Measurements from ENCODE around the gene TNNT2.

TNNT2 gene

GRCh38 chr1:201311356-201312011, 66.0 kb downstream of the TNNT2 start:
- no peak for DNase-seq (ENCODE audit: low read depth in 2 of 2)
- no peak overlapping the region for H3K4me3 ChIP-seq (replicated peaks in 1 of 2; ENCODE audit: low read depth in 2 of 2, low read length in 2 of 2)
- TF ChIP-seq CTCF (IDR thresholded peaks at IDR 0.05; ENCODE audit: low read depth, low read length), result no peak

GRCh38 chr1:201310986-201311355, 66.5 kb downstream of the TNNT2 start:
- H3K4me3 ChIP-seq (replicated peaks in 1 of 2; ENCODE audit: low read depth in 2 of 2, low read length in 2 of 2), result no peak overlapping the region
- TF ChIP-seq CTCF (IDR thresholded peaks at IDR 0.05; ENCODE audit: low read depth, low read length), result no peak
- DNase-seq (ENCODE audit: low read depth in 2 of 2), result peak in 1 of 2 donors; percentile 34

DNA sequence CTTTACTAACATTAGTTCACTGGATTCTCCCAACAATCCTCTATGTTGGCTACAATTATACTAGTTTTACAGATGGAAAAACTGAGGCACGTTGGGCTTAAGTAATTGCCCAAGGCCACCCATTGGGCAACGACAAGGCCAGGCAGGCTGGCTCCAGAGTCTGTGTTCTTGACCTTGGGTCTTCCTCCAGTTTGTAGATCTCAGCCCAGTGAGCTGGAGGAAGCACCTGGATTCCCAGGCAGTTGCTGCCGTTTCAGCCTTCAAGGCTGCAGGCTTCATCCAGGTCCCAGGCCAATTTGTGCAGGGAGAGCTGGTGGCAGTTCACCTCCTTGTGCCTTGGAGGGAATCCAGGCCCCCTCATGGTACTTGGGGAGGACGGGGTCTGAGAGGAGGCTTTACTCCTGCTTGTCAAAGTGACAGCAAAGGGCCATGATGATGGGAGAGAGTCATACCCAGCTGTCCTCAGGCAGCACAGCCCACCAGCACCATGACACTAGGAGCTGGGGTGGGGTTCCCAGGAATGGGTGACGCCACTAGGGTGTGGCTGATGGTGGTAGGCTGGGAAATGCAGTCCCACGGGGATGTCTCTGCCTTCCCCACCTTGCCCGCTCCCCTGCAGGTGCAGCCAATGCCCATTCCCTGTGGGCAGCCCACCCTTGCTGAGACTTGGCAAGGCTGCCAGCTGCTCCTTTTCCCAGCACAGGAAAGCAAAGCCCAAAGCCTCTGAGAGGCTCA, 67.1 kb downstream of the TNNT2 start:
- H3K4me3 ChIP-seq (replicated peaks in 1 of 2; ENCODE audit: low read depth in 2 of 2, low read length in 2 of 2), result no peak overlapping the region
- no peak for TF ChIP-seq CTCF (IDR thresholded peaks at IDR 0.05; ENCODE audit: low read depth, low read length)
- DNase-seq (ENCODE audit: low read depth in 2 of 2), result no peak

DNA sequence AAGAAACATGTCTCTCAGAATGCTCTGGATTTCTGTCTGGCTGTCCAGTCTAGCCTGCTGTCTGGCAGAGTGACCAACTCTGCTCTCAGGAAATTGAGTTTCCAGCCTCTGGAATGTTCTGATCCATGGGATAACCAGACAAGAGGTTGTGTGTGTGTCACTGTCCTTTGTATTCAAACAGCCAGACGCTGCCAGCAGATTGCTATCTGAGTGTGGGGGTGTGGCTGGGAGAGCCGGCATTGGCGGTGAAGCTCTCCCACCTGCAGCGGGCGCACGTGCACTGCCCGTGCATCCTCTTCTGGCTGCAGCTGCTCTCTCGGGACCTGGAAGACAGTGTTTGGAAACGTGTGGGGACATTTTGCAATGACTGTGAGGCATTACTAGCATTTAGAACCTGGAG, 68.1 kb downstream of the TNNT2 start:
- peak; percentile 28 to 39 for DNase-seq (ENCODE audit: low read depth in 2 of 2)
- no peak overlapping the region for H3K4me3 ChIP-seq (replicated peaks in 1 of 2; ENCODE audit: low read depth in 2 of 2, low read length in 2 of 2)
- TF ChIP-seq CTCF (IDR thresholded peaks at IDR 0.05; ENCODE audit: low read depth, low read length), result no peak
